HepG2 (cell line): Measurements from ENCODE around the gene AMHR2. TPM values are rescaled to one million over a fixed set of nuclear protein-coding genes. Genes with fewer than 3 reads are reported as not detected.
A peak's percentile ranks its signal among the peaks of the same experiment; 100 is the strongest.

Experiments
- ELF1 ChIP-seq: sonication (generic); formaldehyde crosslinking; IDR thresholded peaks from 2 replicates; pipeline ENCODE4 v1.4.0; 2020; ENCODE audit warnings: missing genetic modification reagents
- HDAC6 ChIP-seq: fragments of 200-600 bp; sonication (generic); IDR thresholded peaks from 2 replicates; pipeline ENCODE4 v1.7.0; 2017; ENCODE audit warnings: mild to moderate bottlenecking, antibody characterized with exemption, low read length, low read depth
- HMGXB3 ChIP-seq: sonication (generic); formaldehyde crosslinking; IDR thresholded peaks from 2 replicates; pipeline ENCODE4 v1.4.0; 2020; ENCODE audit warnings: missing genetic modification reagents, borderline replicate concordance
- NR2F6 ChIP-seq, 2 experiments: IDR thresholded peaks; 2 replicates each; pipeline ENCODE4 v1.6.1; 2016; ENCODE audit warnings: antibody characterized with exemption in 1 of 2, mild to moderate bottlenecking in 1 of 2
- PAX8 ChIP-seq: sonication (generic); formaldehyde crosslinking; IDR thresholded peaks from 2 replicates; pipeline ENCODE4 v1.8.0; 2022; ENCODE audit warnings: mild to moderate bottlenecking, missing genetic modification reagents, borderline replicate concordance
- PTBP1 ChIP-seq: fragments of 200-400 bp; formaldehyde crosslinking; IDR thresholded peaks from 2 replicates; pipeline ENCODE4 v1.6.1; 2018; ENCODE audit warnings: low read length, low read depth; ENCODE audit not compliant: poor library complexity, severe bottlenecking
- SSRP1 ChIP-seq: IDR thresholded peaks from 2 replicates; pipeline ENCODE4 v1.6.1; 2016; ENCODE audit warnings: control low read depth
- ZBTB43 ChIP-seq: sonication (generic); formaldehyde crosslinking; conservative IDR thresholded peaks from 2 replicates; pipeline ENCODE4 v1.4.0; 2020; ENCODE audit warnings: missing genetic modification reagents
- ZFP37 ChIP-seq: sonication (generic); formaldehyde crosslinking; IDR thresholded peaks from 2 replicates; pipeline ENCODE4 v1.4.0; 2020; ENCODE audit warnings: missing genetic modification reagents, borderline replicate concordance
- ZNF160 ChIP-seq: sonication (generic); formaldehyde crosslinking; IDR thresholded peaks from 2 replicates; pipeline ENCODE4 v1.8.0; 2022; ENCODE audit warnings: mild to moderate bottlenecking, inconsistent platforms, missing genetic modification reagents
- ZNF253 ChIP-seq: sonication (generic); formaldehyde crosslinking; IDR thresholded peaks from 2 replicates; pipeline ENCODE4 v1.8.0; 2022; ENCODE audit warnings: mild to moderate bottlenecking, missing genetic modification reagents, borderline replicate concordance
- ZNF264 ChIP-seq: sonication (generic); formaldehyde crosslinking; IDR thresholded peaks from 2 replicates; pipeline ENCODE4 v1.4.0; 2020; ENCODE audit warnings: missing genetic modification reagents
- ZNF382 ChIP-seq: sonication (generic); formaldehyde crosslinking; IDR thresholded peaks from 2 replicates; pipeline ENCODE4 v1.5.0; 2020; ENCODE audit warnings: missing genetic modification reagents, mild to moderate bottlenecking, borderline replicate concordance
- ZNF609 ChIP-seq: sonication (generic); formaldehyde crosslinking; IDR thresholded peaks from 2 replicates; pipeline ENCODE4 v1.4.0; 2020; ENCODE audit warnings: mild to moderate bottlenecking, missing genetic modification reagents, borderline replicate concordance
- polyA plus RNA-seq, 8 experiments: library from polyadenylated mRNA; depleted of rRNA in 3 of 8; stranded (reverse) in 7 of 8; unstranded in 1 of 8; fragments of >200 nt; fragmentation: Illumina TruSeq in 4 of 8; extraction: Trizol in 4 of 8; gene quantifications; 2 replicates each; pipeline versions ENCODE4 v1.2.1 to v1.2.3, GENCODE V29; 2011 to 2016; ENCODE audit warnings: low read depth in 4 of 8, missing spikeins in 1 of 8, mixed read lengths in 1 of 8; ENCODE audit not compliant: insufficient read depth in 1 of 8
- total RNA-seq, 5 experiments: library from RNA; depleted of rRNA; stranded (reverse); fragments of >200 nt; fragmentation: Illumina TruSeq; extraction: Trizol; gene quantifications; 2 replicates each; pipeline ENCODE4 v1.2.3, GENCODE V29; 2016; ENCODE audit warnings: low read depth in 1 of 5

Gene AMHR2
- total and polyA plus RNA-seq, 2 of the 13 experiments (the other 11 are each of a cell fraction or from before 2014, with no cell fraction given): 0.24 to 0.58 TPM

- TF ChIP-seq PAX8 (CRISPR knock-in tag): no peak; the same call in 1 of the 2 replicates
- TF ChIP-seq NR2F6 (IDR thresholded peaks at IDR 0.05): no peak
- TF ChIP-seq NR2F6 (CRISPR knock-in tag; IDR thresholded peaks at IDR 0.05): no peak
- 0 out of 2 replicates have a peak, but pooled peaks have one; percentile 40 for TF ChIP-seq ZNF160
- no peak for TF ChIP-seq ZFP37
- 0 out of 2 replicates have a peak, but pooled peaks have one; percentile 21 for TF ChIP-seq ZBTB43 (CRISPR knock-in tag)
- no peak for TF ChIP-seq ZNF609
- TF ChIP-seq HDAC6: no peak
- 0 out of 2 replicates have a peak, but pooled peaks have one; percentile 22 for TF ChIP-seq ELF1 (CRISPR knock-in tag)
- no peak for TF ChIP-seq ZNF253 (CRISPR knock-in tag)
- peak; percentile 30; the same call in 1 of the 2 replicates for TF ChIP-seq ZNF264 (CRISPR knock-in tag)
- TF ChIP-seq ZNF382 (CRISPR knock-in tag): no peak
- no peak for TF ChIP-seq SSRP1 (CRISPR knock-in tag)
- TF ChIP-seq PTBP1: peak; percentile 53
- TF ChIP-seq HMGXB3: no peak
Measured at GRCh38 chr12:53452159-53453077, 28.8 kb downstream of the AMHR2 start (continued).
